ENCODE measurements around the gene DSCAM.

- no peak for TF ChIP-seq EZH2phosphoT487 (IDR thresholded peaks at IDR 0.05; ENCODE audit: insufficient read depth, low read depth)
- no peak for TF ChIP-seq EZH2 (IDR thresholded peaks at IDR 0.05; ENCODE audit: insufficient read depth, poor library complexity, severe bottlenecking)
Observed at GRCh38 chr21:40173816-40174215, 673.1 kb downstream of the DSCAM start.
